Anterior cingulate cortex (tissue), 58 donors: Measurements from ENCODE around the gene PRAME.
"Not testable (repeated sequence)": the region's sequence is repeated elsewhere in the genome, so short reads cannot be mapped to it uniquely, and the experiment has no call there.

Source experiments
- DNase-seq, 58 donors: peaks; one replicate each; lab custom pipeline; 2025; lab: John Stamatoyannopoulos, UW

The PRAME gene

GRCh38 chr22:22553735-22554586 lies 5.1 kb downstream of the PRAME start:
- DNase-seq: no peak

GRCh38 chr22:22553141-22553540 lies 5.9 kb downstream of the PRAME start:
- no peak for DNase-seq

GRCh38 chr22:22552630-22553029 lies 6.4 kb downstream of the PRAME start:
- DNase-seq: no peak

GRCh38 chr22:22550789-22551434 lies 8.2 kb downstream of the PRAME start:
- no peak for DNase-seq

- DNase-seq: no peak
These were observed 10.2 kb downstream of the PRAME start for GRCh38 chr22:22548910-22549309.

- DNase-seq: no peak
These were observed 10.7 kb downstream of the PRAME start for GRCh38 chr22:22548317-22548716.

GRCh38 chr22:22547692-22548300 lies 11.3 kb downstream of the PRAME start:
- no peak for DNase-seq

- no peak for DNase-seq
These were observed 11.8 kb downstream of the PRAME start for GRCh38 chr22:22547226-22547625.

GRCh38 chr22:22546490-22546889 lies 12.6 kb downstream of the PRAME start:
- peak in 2 of 58 donors; percentile 2 to 3 for DNase-seq

GRCh38 chr22:22545084-22545483 lies 14.0 kb downstream of the PRAME start:
- no peak for DNase-seq

- no peak for DNase-seq
These were observed 20.7 kb downstream of the PRAME start for GRCh38 chr22:22538226-22538989.

GRCh38 chr22:22536916-22537315 lies 22.1 kb downstream of the PRAME start:
- DNase-seq: no peak

GRCh38 chr22:22536515-22536914 lies 22.6 kb downstream of the PRAME start:
- no peak for DNase-seq

- DNase-seq: no peak
These were observed 23.4 kb downstream of the PRAME start for GRCh38 chr22:22535662-22536061.

- DNase-seq: no peak
These were observed 24.3 kb downstream of the PRAME start for GRCh38 chr22:22534604-22535415.

- no peak for DNase-seq
These were observed 25.2 kb downstream of the PRAME start for GRCh38 chr22:22533863-22534262.

GRCh38 chr22:22533417-22533816 lies 25.6 kb downstream of the PRAME start:
- DNase-seq: no peak

- DNase-seq: not testable (repeated sequence)
These were observed 26.5 kb downstream of the PRAME start for GRCh38 chr22:22532547-22533071.

- no peak for DNase-seq
These were observed 27.1 kb downstream of the PRAME start for GRCh38 chr22:22531770-22532546.
